Type B pancreatic cell (in vitro differentiated cells): ENCODE measurements around the gene RNF168. TPM values are rescaled to one million over a fixed set of nuclear protein-coding genes. Genes with fewer than 3 reads are reported as not detected.
"Not testable (repeated sequence)": the region's sequence is repeated elsewhere in the genome, so short reads cannot be mapped to it uniquely, and the experiment has no call there.

Source experiments
- DNase-seq: peaks from one replicate; pipeline ENCODE4 v3.0.0; 2021; ENCODE audit warnings: mixed read lengths; ENCODE audit not compliant: unreplicated experiment; ENCODE audit errors: extremely low spot score
- H3K27ac Mint-ChIP-seq: 2 replicates; pipeline ENCODE4 v1.8.0; 2021; ENCODE audit warnings: mild to moderate bottlenecking, mixed read lengths
- H3K27me3 Mint-ChIP-seq: 2 replicates; pipeline ENCODE4 v1.8.0; 2021; ENCODE audit warnings: mixed read lengths
- H3K36me3 Mint-ChIP-seq: 2 replicates; pipeline ENCODE4 v1.8.0; 2021; ENCODE audit warnings: mixed read lengths
- H3K4me1 Mint-ChIP-seq: one replicate; pipeline ENCODE4 v1.8.0; 2021; ENCODE audit warnings: mixed read lengths; ENCODE audit not compliant: unreplicated experiment
- H3K4me3 Mint-ChIP-seq: 2 replicates; pipeline ENCODE4 v1.8.0; 2021; ENCODE audit warnings: mild to moderate bottlenecking, mixed read lengths
- H3K9me3 Mint-ChIP-seq: 2 replicates; pipeline ENCODE4 v1.8.0; 2021; ENCODE audit warnings: mixed read lengths
- CTCF ChIP-seq: fragments of 200-600 bp; sonication (generic); conservative IDR thresholded peaks from 2 replicates; pipeline ENCODE4 v1.5.0; 2021; ENCODE audit warnings: antibody characterized with exemption, mild to moderate bottlenecking
- total RNA-seq: library from RNA; stranded (reverse); gene quantifications from 2 replicates; pipeline ENCODE4 v1.2.1, GENCODE V29; 2021; ENCODE audit warnings: low replicate concordance

The RNF168 gene
- total RNA-seq, 1 donor from 2014 or later, result 23.5 TPM

GRCh38 chr3:196471551-196471950, 32.0 kb downstream of the RNF168 start:
- DNase-seq, result no peak
- H3K27ac Mint-ChIP-seq, result no peak overlapping the region
- no peak for TF ChIP-seq CTCF
- no peaks in the 10 kb centered on the region for H3K9me3 Mint-ChIP-seq
- no peaks in the 10 kb centered on the region for H3K4me1 Mint-ChIP-seq
- peaks cover 13% of the 10 kb centered on the region for H3K36me3 Mint-ChIP-seq
- H3K4me3 Mint-ChIP-seq, result no peak overlapping the region
- H3K27me3 Mint-ChIP-seq, result no peaks in the 10 kb centered on the region

- not testable (repeated sequence) for H3K27me3 Mint-ChIP-seq, H3K9me3 Mint-ChIP-seq, H3K4me3 Mint-ChIP-seq, H3K27ac Mint-ChIP-seq, DNase-seq, H3K4me1 Mint-ChIP-seq
- H3K36me3 Mint-ChIP-seq, result peaks cover 12% of the 10 kb centered on the region
Observed at GRCh38 chr3:196470182-196470581, 33.4 kb downstream of the RNF168 start.

GRCh38 chr3:196463804-196464203, 39.8 kb downstream of the RNF168 start:
- Mint-ChIP-seq H3K27me3 (no peaks in the 10 kb centered on the region), H3K4me1 (no peaks in the 10 kb centered on the region), H3K27ac (no peak overlapping the region), H3K4me3 (no peak overlapping the region), H3K36me3 (no peaks in the 10 kb centered on the region), H3K9me3 (peaks cover 4% of the 10 kb centered on the region)
- DNase-seq, result no peak
- TF ChIP-seq CTCF, result no peak

GRCh38 chr3:196463478-196463756, 40.2 kb downstream of the RNF168 start:
- DNase-seq, result no peak
- H3K36me3 Mint-ChIP-seq, result no peaks in the 10 kb centered on the region
- H3K4me1 Mint-ChIP-seq, result no peaks in the 10 kb centered on the region
- no peak overlapping the region for H3K27ac Mint-ChIP-seq
- TF ChIP-seq CTCF, result no peak
- no peaks in the 10 kb centered on the region for H3K27me3 Mint-ChIP-seq
- no peak overlapping the region for H3K4me3 Mint-ChIP-seq
- H3K9me3 Mint-ChIP-seq, result peaks cover 4% of the 10 kb centered on the region

- not testable (repeated sequence) for H3K27ac Mint-ChIP-seq, DNase-seq, H3K36me3 Mint-ChIP-seq, H3K4me1 Mint-ChIP-seq, H3K27me3 Mint-ChIP-seq, H3K9me3 Mint-ChIP-seq, H3K4me3 Mint-ChIP-seq
Observed at GRCh38 chr3:196462680-196463477, 40.7 kb downstream of the RNF168 start.

GRCh38 chr3:196458063-196458462, 45.5 kb downstream of the RNF168 start:
- H3K4me3 Mint-ChIP-seq, result no peak overlapping the region
- no peak for TF ChIP-seq CTCF
- H3K36me3 Mint-ChIP-seq, result no peaks in the 10 kb centered on the region
- no peak for DNase-seq
- no peaks in the 10 kb centered on the region for H3K4me1 Mint-ChIP-seq
- peaks cover 4% of the 10 kb centered on the region for H3K9me3 Mint-ChIP-seq
- H3K27ac Mint-ChIP-seq, result no peak overlapping the region
- no peaks in the 10 kb centered on the region for H3K27me3 Mint-ChIP-seq

- H3K9me3 Mint-ChIP-seq, H3K4me1 Mint-ChIP-seq, H3K27ac Mint-ChIP-seq: not testable (repeated sequence)
Observed at GRCh38 chr3:196457470-196457869, 46.1 kb downstream of the RNF168 start.

More at GRCh38 chr3:196457470-196457869, 46.1 kb downstream of the RNF168 start:
- DNase-seq, H3K36me3 Mint-ChIP-seq, H3K27me3 Mint-ChIP-seq, H3K4me3 Mint-ChIP-seq: not testable (repeated sequence)
- TF ChIP-seq CTCF, result peak; percentile 50
